GM20000 (cell line): Measurements from ENCODE around the gene GOLT1B.

ENCODE experiments used
- DNase-seq: peaks from one replicate; pipeline ENCODE4 v3.0.0; 2012; ENCODE audit warnings: low spot score
- TF ChIP-seq, protein P1 (sequence below): IDR thresholded peaks from 2 replicates; pipeline ENCODE4 v1.5.1; 2012; ENCODE audit warnings: mild to moderate bottlenecking, control low read depth; ENCODE audit errors: extremely low read depth, missing control alignments

Gene GOLT1B

DNA sequence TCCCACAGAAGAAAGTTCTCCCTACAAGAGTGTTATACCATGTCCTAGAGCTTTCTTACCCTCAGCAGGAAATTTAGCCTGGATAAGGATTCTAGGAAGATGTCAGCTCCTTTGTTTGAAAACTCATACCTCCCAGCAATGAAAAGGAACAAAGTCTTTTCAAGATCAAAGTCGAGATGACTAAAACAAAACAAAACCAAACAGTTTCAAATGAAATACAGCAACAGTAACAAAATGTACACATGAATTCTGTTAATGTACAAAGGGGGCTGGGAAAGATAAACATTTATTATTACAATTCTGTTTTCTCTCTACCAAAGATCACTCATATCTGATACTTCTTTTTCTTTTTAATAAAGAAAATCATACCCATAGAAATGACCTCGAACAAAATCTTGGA is 61.3 kb downstream of the GOLT1B start:
- TF ChIP-seq, protein P1, sequence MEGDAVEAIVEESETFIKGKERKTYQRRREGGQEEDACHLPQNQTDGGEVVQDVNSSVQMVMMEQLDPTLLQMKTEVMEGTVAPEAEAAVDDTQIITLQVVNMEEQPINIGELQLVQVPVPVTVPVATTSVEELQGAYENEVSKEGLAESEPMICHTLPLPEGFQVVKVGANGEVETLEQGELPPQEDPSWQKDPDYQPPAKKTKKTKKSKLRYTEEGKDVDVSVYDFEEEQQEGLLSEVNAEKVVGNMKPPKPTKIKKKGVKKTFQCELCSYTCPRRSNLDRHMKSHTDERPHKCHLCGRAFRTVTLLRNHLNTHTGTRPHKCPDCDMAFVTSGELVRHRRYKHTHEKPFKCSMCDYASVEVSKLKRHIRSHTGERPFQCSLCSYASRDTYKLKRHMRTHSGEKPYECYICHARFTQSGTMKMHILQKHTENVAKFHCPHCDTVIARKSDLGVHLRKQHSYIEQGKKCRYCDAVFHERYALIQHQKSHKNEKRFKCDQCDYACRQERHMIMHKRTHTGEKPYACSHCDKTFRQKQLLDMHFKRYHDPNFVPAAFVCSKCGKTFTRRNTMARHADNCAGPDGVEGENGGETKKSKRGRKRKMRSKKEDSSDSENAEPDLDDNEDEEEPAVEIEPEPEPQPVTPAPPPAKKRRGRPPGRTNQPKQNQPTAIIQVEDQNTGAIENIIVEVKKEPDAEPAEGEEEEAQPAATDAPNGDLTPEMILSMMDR, result no peak
- no peak for DNase-seq

DNA sequence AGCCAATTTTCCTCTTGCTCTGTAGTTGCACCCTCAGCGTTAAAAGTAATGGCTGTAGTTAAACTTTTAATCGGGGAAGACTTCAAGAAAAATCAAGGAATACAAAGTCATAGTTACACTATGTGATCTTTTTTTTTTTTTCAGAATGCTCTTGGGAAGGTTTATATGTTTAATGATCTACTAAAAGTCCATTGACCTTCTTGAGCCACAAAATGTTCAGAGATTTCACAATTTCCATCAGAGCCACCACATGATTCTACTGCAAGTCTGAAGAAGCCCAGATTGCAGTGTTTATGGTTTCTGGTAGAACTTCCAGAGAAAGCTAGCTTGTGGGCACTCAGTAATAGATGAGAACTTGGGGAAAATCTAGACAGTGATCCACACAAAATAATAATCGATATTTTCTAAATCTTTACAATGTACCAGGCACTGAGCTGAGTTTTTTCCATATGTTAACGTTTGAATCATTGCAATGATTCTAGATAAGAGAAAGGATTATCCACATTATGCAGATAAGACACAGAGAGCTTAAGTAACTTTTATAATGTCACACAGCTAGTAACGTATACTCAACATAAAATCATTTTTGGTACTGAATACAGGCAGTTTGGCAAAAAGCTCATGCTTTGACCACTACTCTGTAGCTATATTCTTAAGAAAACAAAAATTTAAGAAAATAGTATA is 64.8 kb downstream of the GOLT1B start:
- TF ChIP-seq, protein P1, result no peak
- no peak for DNase-seq

DNA sequence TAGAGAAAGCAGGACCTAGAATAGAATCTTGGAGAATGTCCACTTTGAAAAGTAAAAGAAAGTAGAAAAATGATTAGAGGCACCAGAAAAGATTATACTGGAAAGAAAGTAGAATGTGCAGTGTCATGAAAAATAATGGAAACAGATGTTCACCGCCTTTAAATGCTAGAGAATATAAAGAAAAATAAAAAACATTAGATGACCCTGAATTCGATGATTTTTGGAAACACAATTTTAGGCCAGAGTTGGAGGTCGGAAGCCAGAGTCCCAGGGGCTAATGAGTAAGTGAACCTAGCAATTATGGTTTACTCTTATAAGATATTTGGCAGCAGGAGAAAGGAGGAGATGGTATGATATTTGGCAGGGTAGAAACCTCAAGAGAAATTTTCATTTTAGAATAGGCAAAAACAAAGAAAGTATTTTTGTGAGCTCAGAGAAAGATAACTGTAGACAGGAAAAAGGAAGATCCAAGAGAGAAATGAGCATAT is 65.4 kb downstream of the GOLT1B start:
- no peak for DNase-seq
- TF ChIP-seq, protein P1, result no peak
